Left ventricle myocardium superior (tissue), 1 donor: Measurements from ENCODE around the gene ZNF737. TPM values are rescaled to one million over a fixed set of nuclear protein-coding genes. Genes with fewer than 3 reads are reported as not detected.
A peak's percentile ranks its signal among the peaks of the same experiment; 100 is the strongest.
"Not testable (repeated sequence)": the region's sequence is repeated elsewhere in the genome, so short reads cannot be mapped to it uniquely, and the experiment has no call there.

Source experiments
- ATAC-seq: fragments of 200-7000 bp; cut with Tn5 transposase; one replicate; pipeline ENCODE4 v1.9.1; 2020; ENCODE audit warnings: mild to moderate bottlenecking, moderate library complexity
- DNase-seq: peaks from one replicate; pipeline ENCODE4 v3.0.0-alpha.2; 2020
- intact Hi-C: fragments of 100-400 bp; cut with micrococcal nuclease; formaldehyde crosslinking; loops from one replicate; pipeline ENCODE4 v1.11.0; 2022
- long read RNA-seq: library from polyadenylated mRNA; unstranded; transcript quantifications from one replicate; pipeline ENCODE4 v2.0.0, GENCODE V29; 2021
- total RNA-seq: library from RNA; stranded (reverse); fragmentation: NEBNext Ultra II Directional; extraction: Animal tissue kit (Norgen Biotek cat#: 25700); gene quantifications from one replicate; pipeline ENCODE4 v1.2.1, GENCODE V29; 2021
- donor health status: DM: no; HTN: yes; CAD: no; lungs with severe emphysema.

The ZNF737 gene
- total RNA-seq, result 5.7 TPM
- long read RNA-seq, partial matches to known transcripts, result 0 of 3 reads
- long read RNA-seq, other reads (novel, unspliced or antisense), result 2 of 3 reads

DNA sequence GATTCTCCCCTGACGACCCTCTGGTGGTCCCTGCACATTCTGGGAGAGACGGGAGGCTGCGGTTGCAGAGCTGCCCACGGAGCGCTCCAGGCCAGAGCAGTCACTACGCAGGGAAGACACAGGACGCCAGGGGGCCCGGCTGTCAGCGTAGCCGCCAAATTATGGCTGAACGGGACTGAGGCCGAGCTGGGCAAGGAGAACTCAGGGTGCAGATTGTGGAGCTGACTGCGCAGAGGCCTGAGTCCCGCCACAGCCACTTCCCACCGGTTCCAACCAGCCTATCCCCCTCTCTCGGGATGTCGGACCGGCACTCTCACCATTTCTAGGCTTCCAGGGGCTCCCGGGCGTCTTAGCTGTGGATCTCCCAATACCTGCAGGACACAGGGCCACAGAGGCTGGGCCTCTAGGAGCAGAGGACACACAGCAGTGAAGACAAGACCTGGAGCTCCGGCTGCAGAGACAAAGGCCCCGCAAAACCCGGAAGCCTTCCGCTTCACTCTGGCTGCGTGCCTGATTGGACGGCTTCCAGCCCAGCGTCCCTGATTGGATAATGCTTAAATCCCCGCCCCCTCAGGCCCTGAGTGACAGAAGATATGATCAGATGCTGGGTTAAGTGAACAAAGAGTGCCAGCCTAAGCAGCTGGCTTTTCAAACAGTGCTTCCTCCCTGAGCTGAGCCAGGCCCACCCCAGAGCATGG lies at the start of gene ZNF737:
Gene ZNF737, minus strand, starts transcription at position 461 of the 698 bp plus-strand sequence. Its CDS starts 141 bp downstream, at position 320.
- ATAC-seq (peak; percentile 98), DNase-seq (peak; percentile 97)
- intact Hi-C loops, result no loop called here

DNA sequence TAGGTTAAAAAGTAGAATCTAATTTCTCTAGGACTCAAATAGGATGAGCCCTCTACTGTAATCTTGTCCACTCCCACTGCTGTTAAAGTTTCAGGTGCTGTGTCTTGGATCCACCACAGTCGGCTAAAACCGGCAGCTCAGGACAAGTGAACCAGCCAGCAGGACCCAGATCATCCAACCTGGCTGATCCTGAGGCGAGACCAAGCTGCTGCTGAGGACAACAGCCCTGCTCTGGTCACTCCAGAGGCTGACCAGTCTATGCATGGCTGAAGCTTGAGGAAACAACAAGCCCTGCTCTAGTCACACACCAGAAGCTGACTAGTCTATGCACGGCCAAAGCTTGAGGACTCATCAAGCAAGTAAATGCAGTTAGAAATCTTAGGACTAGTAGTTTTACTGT lies 49.4 kb upstream of the ZNF737 start:
- ATAC-seq, intact Hi-C loops, DNase-seq: not testable (repeated sequence)

DNA sequence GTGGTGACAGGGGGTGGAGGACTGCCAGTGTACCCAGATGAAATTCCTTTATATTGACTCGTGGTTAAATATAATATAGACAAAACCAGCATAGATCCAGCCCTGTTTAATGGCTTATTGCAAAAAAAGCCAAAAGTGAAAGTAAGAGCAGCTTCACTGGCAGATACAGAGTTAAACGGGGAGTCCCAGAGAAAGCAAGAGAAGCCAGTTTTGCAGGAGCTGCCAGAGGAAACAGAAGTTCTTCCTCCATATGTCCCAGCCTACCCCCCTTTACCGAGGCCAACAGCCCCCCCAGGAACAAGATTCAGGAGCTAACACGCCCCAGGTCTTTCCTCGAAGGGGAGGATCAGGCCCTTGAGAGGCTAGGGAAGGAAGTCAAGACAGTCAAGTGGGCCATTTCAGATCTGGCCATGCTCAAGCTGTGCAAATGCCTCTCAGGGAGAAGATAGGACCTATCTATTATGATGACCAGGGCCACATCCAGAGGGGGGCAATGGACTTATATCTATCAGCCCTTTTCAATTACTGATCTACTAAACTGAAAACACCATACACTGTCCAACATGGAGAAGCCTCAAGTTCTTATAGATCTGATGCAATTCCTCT lies 47.2 kb upstream of the ZNF737 start:
- intact Hi-C loops, result no loop called here
- no peak for ATAC-seq

DNA sequence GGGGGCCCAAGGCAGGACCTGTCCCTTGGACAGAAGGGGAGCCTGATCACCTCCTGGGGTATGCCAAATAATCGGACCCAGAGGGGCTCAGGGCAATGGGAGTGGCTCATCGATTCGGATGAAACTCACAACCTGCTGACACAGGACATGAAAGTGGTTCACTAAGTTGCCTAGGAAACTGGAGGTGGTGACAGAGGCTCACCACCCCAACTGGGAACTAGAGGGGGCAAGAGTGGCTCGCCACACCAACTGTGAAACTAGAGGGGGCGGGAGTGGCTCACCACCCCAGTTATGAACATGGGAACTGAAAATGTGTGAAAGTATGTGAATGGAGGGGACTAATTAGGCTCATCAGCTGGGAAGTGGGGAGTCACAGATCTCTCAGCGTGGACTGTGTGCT lies 46.3 kb upstream of the ZNF737 start:
- intact Hi-C loops, result no loop called here
- DNase-seq (no peak), ATAC-seq (no peak)

More for the DNA sequence above, 47.2 kb upstream of the ZNF737 start:
- DNase-seq, result no peak

DNA sequence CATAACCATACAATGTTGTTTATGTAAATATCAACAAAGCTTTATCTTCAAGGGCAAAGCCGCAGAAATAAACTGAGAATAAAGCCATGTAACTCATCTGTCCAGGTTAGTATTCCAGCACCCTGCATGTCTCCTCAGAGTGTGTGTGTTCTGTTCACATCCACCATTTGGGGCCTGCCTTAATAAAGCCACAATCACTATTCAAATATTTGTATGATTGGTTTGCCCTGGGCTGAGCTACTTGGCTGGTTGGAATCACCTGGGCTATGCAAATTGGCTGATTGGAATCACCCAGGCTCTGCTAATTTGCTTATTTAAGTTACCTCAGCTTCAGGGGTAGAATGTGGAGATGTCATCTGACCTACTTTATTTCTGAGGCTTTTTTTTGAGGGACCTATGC lies 42.4 kb upstream of the ZNF737 start:
- DNase-seq (no peak), ATAC-seq (no peak)

DNA sequence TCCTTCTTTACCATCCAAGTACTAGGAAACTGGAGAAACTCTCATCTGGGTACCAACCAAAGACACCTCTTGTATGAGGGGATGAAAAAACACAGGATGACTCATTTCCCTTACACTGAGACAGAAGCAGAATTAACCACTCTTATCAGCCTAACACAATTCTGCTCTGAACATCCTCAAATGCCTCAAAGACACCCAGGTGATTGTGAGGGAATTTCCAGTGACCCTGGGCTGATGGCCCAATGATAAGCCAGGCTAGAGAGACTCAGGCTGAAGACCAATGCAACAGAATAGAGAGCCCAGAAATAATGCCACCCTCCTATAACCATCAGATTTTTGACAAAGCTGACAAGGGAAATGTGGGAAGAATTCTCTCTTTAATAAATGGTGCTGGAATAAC lies 7.0 kb downstream of the ZNF737 start:
- ATAC-seq, result no peak
- no peak for DNase-seq
- intact Hi-C loops, result no loop called here

More for the DNA sequence above, 42.4 kb upstream of the ZNF737 start:
- intact Hi-C loops, result no loop called here

DNA sequence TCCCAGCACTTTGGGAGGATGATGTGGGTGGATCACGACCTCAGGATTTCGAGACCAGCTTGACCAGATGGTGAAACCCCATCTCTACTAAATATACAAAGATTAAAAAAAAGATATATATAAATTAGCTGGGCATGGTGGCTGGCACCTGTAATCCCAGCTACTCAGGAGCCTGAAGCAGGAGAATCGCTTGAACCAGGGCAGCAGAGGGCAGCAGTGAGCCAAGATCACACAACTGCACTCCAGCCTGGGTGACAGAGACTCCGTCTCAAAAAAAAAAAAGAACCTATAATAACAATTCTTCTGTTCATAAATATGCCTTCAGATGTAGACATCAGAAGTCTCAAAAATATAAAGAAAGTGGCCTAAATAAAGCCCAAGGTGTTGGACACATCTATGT lies 7.6 kb downstream of the ZNF737 start:
- intact Hi-C loops, result no loop called here
- peak; percentile 53 for DNase-seq
- ATAC-seq, result no peak

DNA sequence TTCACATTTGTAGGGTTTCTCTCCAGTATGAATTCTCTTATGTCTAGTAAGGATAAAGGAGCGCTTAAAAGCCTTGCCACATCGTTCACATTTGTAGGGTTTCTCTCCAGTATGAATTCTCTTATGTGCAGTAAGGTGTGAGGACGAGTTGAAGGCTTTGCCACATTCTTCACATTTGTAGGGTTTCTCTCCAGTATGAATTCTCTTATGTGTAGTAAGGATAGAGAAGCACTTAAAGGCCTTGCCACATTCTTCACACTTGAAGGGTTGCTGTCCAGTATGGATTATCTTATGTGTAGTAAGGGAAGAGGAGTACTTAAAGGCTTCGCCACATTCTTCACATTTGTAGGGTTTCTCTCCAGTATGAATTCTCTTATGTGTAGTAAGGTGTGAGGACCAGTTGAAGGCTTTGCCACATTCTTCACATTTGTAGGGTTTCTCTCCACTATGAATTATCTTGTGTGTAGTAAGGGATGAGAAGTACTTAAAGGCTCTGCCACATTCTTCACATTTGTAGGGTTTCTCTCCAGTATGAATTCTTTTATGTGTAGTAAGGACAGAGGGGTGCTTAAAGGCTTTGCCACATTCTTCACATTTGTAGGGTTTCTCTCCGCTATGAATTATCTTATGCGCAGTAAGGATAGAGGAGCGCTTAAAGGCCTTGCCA lies 20.8 kb downstream of the ZNF737 start:
- ATAC-seq, DNase-seq, intact Hi-C loops: not testable (repeated sequence)

DNA sequence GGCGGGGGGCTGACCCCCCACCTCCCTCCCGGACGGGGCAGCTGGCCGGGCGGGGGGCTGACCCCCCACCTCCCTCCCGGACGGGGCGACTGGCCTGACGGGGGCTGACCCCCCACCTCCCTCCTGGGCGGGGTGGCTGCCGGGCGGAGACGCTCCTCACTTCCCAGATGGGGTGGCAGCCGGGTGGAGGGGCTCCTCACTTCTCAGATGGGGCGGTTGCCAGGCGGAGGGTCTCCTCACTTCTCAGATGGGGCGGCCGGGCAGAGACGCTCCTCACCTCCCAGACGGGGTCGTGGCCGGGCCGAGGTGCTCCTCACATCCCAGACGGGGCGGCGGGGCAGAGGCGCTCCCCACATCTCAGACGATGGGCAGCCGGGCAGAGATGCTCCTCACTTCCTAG lies 35.3 kb downstream of the ZNF737 start:
- DNase-seq, intact Hi-C loops, ATAC-seq: not testable (repeated sequence)

DNA sequence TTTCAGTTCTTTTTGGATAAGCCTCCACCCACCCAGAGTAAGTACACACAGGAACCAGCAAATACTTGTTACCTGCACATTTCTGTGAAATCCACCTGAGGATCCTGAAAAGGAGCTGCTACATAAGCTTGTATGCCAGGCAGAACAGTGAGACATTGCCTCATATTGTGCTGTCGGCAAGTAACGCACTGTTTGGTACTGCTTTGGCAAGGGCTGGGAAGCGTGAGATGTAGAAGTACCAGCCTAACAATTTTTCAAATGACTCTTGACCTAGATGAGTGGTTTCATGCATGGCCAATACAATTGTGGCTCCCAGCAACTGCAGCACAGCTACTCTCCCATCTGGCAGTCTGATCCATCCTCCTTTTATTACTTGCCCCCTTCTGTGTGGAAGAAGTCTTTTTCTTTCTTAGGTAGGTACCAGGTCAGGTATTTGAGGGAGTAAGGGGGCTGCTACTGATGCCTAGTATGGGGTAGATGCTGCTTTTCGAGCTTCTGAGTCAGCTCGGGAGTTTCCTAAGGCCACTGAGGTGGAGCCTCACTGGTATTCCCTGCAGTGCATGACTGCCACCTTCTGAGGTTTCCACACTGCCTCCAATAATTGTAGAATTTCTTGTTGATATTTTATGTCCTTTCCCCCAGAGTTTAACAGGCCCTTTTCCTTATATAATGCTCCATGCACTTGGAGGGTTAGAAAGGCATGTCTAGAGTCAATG lies 52.2 kb downstream of the ZNF737 start:
- DNase-seq, result no peak
- intact Hi-C loops, result no loop called here
- ATAC-seq, result no peak

DNA sequence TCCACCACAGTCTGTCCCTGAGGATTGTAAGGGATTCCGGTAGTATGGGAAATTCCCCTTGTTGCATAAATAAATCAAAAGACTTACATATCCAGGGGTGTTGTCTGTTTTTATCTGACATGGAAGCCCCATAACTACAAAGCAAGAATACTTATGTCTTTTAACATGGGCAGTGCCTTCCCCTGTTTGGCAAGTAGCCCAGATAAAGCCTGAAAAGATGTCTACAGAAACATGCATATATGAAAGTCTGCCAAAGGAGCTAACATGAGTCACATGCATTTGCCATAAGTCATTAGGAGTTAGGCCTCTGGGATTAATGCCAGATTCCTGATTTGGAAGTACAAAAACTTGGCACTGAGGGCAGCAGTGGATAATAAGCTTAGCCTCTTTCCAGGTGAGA lies 62.1 kb downstream of the ZNF737 start:
- no peak for ATAC-seq
- DNase-seq, result no peak
- intact Hi-C loops, result no loop called here

Other genes starting within 250 kb of the ZNF737 start
- 7.8 TPM for gene ZNF626, start 95.8 kb upstream of the ZNF737 start, total RNA-seq
- 1.5 TPM for gene ZNF66, start 210.5 kb upstream of the ZNF737 start, total RNA-seq